RPMI7951 (cell line): ENCODE data around the gene GIMAP4. TPM values are rescaled to one million over a fixed set of nuclear protein-coding genes. Genes with fewer than 3 reads are reported as not detected.
"Not testable (repeated sequence)": the region's sequence is repeated elsewhere in the genome, so short reads cannot be mapped to it uniquely, and the experiment has no call there.

Source experiments
- DNase-seq: peaks from one replicate; pipeline ENCODE4 v3.0.0-alpha.2; 2012; ENCODE audit warnings: low read depth
- total RNA-seq: library from RNA; depleted of rRNA; stranded (reverse); fragments of >200 nt; shearing (Covaris generic); gene quantifications from 2 replicates; pipeline ENCODE4 v1.2.3, GENCODE V29; 2014; rRNA removed

The GIMAP4 gene
- total RNA-seq, 1 experiment from 2014 or later, result not detected

- DNase-seq, result no peak
Measured at GRCh38 chr7:150580638-150581394, 13.6 kb downstream of the GIMAP4 start.

- no peak for DNase-seq
Measured at GRCh38 chr7:150585199-150585598, 18.0 kb downstream of the GIMAP4 start.

- DNase-seq, result no peak
Measured at GRCh38 chr7:150586068-150586784, 19.0 kb downstream of the GIMAP4 start.

GRCh38 chr7:150586785-150587152, 19.6 kb downstream of the GIMAP4 start:
- DNase-seq, result no peak

- DNase-seq, result no peak
Measured at GRCh38 chr7:150587551-150587950, 20.4 kb downstream of the GIMAP4 start.

GRCh38 chr7:150594805-150595204, 27.6 kb downstream of the GIMAP4 start:
- no peak for DNase-seq

GRCh38 chr7:150595361-150595760, 28.2 kb downstream of the GIMAP4 start:
- DNase-seq, result no peak

GRCh38 chr7:150603600-150603999, 36.4 kb downstream of the GIMAP4 start:
- not testable (repeated sequence) for DNase-seq

- no peak for DNase-seq
Measured at GRCh38 chr7:150610233-150610632, 43.0 kb downstream of the GIMAP4 start.

- DNase-seq, result no peak
Measured at GRCh38 chr7:150612925-150613324, 45.7 kb downstream of the GIMAP4 start.

- no peak for DNase-seq
Measured at GRCh38 chr7:150613880-150614279, 46.7 kb downstream of the GIMAP4 start.

GRCh38 chr7:150614426-150614825, 47.2 kb downstream of the GIMAP4 start:
- DNase-seq, result not testable (repeated sequence)

- not testable (repeated sequence) for DNase-seq
Measured at GRCh38 chr7:150615221-150615755, 48.1 kb downstream of the GIMAP4 start.

GRCh38 chr7:150620061-150620460, 52.9 kb downstream of the GIMAP4 start:
- no peak for DNase-seq

- DNase-seq, result no peak
Measured at GRCh38 chr7:150620617-150621371, 53.6 kb downstream of the GIMAP4 start.

GRCh38 chr7:150621376-150621775, 54.2 kb downstream of the GIMAP4 start:
- DNase-seq, result no peak

Other genes with a start within 250 kb of the GIMAP4 start
- gene LRRC61, start 244.0 kb upstream of the GIMAP4 start, total RNA-seq, result 7.9 and 9.5 TPM in 2 replicates
- gene ACTR3C, start 243.8 kb upstream of the GIMAP4 start, total RNA-seq, result 9.7 and 18.1 TPM in 2 replicates
- gene RARRES2, start 225.8 kb upstream of the GIMAP4 start, total RNA-seq, result 1.4 TPM in 1 of 2 replicates, not detected in the other
- gene REPIN1, start 198.6 kb upstream of the GIMAP4 start, total RNA-seq, result 28.2 and 49.3 TPM in 2 replicates
- gene ZNF775, start 188.1 kb upstream of the GIMAP4 start, total RNA-seq, result 1.8 and 3.4 TPM in 2 replicates
- gene GIMAP8, start 116.8 kb upstream of the GIMAP4 start, total RNA-seq, result 0.12 TPM in 1 of 2 replicates, not detected in the other
- not detected in 2 replicates for gene GIMAP7, start 52.5 kb upstream of the GIMAP4 start, total RNA-seq
- gene GIMAP6, start 65.0 kb downstream of the GIMAP4 start, total RNA-seq, result 0.48 TPM in 1 of 2 replicates, not detected in the other
- gene GIMAP2, start 118.3 kb downstream of the GIMAP4 start, total RNA-seq, result 9.1 and 11.5 TPM in 2 replicates
- not detected in 2 replicates for gene GIMAP1, start 149.2 kb downstream of the GIMAP4 start, total RNA-seq
- gene GIMAP5, start 170.0 kb downstream of the GIMAP4 start, total RNA-seq, result 0.49 TPM in 1 of 2 replicates, not detected in the other
- gene TMEM176B, start 233.0 kb downstream of the GIMAP4 start, total RNA-seq, result not detected in 2 replicates
- not detected in 2 replicates for gene TMEM176A, start 233.4 kb downstream of the GIMAP4 start, total RNA-seq